Measurements from ENCODE around the gene EFNA4.

GRCh38 chr1:155015527-155016230 lies 47.9 kb upstream of the EFNA4 start:
- no peak for TF ChIP-seq POLR2A (IDR thresholded peaks at IDR 0.05)
- TF ChIP-seq CTCF (IDR thresholded peaks at IDR 0.05), result no peak
- TF ChIP-seq EP300 (IDR thresholded peaks at IDR 0.05), result no peak
